AG04450 (cell line): Measurements from ENCODE around the gene TGIF2LY. TPM values are rescaled to one million over a fixed set of nuclear protein-coding genes. Genes with fewer than 3 reads are reported as not detected.
"Not testable (repeated sequence)": the region's sequence is repeated elsewhere in the genome, so short reads cannot be mapped to it uniquely, and the experiment has no call there.

Experiments used
- CTCF ChIA-PET: fragments of 300-600, 350-600 bp; formaldehyde crosslinking; extraction: SDS; loops from one replicate; lab custom pipeline; 2022; ENCODE audit warnings: antibody characterized with exemption, inconsistent platforms; lab: Charles Lee
- POLR2A ChIA-PET: fragments of 350-600 bp; formaldehyde crosslinking; extraction: SDS; loops from one replicate; lab custom pipeline; 2021; ENCODE audit warnings: antibody characterized with exemption, inconsistent platforms; lab: Yijun Ruan, JAX
- DNase-seq: peaks from one replicate; pipeline ENCODE4 v3.0.0-alpha.2; 2011; ENCODE audit warnings: low read depth, low spot score
- H3K27ac ChIP-seq: one replicate; pipeline ENCODE4 v1.5.1; 2012; ENCODE audit warnings: low read depth, low read length, control low read depth
- H3K27me3 ChIP-seq: one replicate; pipeline ENCODE4 v1.6.0; 2012; ENCODE audit warnings: low read length; ENCODE audit not compliant: control insufficient read depth, insufficient read depth
- H3K4me3 ChIP-seq: 2 replicates; pipeline ENCODE4 v1.5.1; 2011; ENCODE audit warnings: mild to moderate bottlenecking, low read depth, low read length, control low read depth
- H3K9me3 ChIP-seq: 2 replicates; pipeline ENCODE4 v1.5.1; 2012; ENCODE audit warnings: low read length; ENCODE audit not compliant: control insufficient read depth, insufficient read depth
- polyA minus RNA-seq: library from RNA; depleted of rRNA, polyadenylated mRNA; stranded (reverse); fragments of >200 nt; gene quantifications from 2 replicates; pipeline ENCODE4 v1.2.3, GENCODE V29; 2011; rRNA and poly(A)+ RNA removed
- polyA plus RNA-seq: library from polyadenylated mRNA; depleted of rRNA; stranded (reverse); fragments of >200 nt; gene quantifications from 2 replicates; pipeline ENCODE4 v1.2.3, GENCODE V29; 2011; rRNA removed
- small RNA-seq: library from RNA; depleted of rRNA; stranded (forward); fragments of <200 nt; gene quantifications from one replicate; pipeline ENCODE3, GENCODE V24; 2012; ENCODE audit warnings: low read depth; ENCODE audit not compliant: insufficient read length

Gene TGIF2LY
- polyA plus RNA-seq (not detected in 2 replicates), polyA minus RNA-seq (not detected in 2 replicates)

DNA sequence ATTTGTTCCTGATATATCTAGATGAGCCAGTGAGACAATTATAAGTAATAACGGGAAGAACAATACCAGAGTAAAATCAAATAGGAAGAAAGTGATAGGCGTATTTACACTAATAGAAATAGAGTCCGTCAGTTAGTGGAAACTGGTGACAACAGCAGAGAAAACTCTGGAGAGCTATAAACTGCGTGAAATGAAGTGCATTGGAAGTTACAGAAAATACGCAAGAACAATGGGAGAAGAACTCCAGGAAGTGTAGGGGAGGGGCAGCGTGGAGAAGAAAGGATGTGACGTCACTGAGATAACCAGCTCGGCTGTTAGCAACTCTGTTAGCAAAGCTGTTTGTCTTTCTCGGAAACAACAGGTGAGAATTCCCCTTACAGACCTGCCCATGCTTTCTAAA is at the start of gene TGIF2LY:
TGIF2LY (plus strand) TSS at position 301 of the 400 bp plus-strand sequence. CDS start 178 bp downstream, outside the sequence.
- H3K27me3 ChIP-seq, H3K4me3 ChIP-seq, CTCF ChIA-PET, DNase-seq, H3K27ac ChIP-seq, H3K9me3 ChIP-seq, POLR2A ChIA-PET: not testable (repeated sequence)

Small RNAs within 50 kb of the gene (small RNA-seq; reads per million reads assigned to genes)
- gene PRRC2CP1, result not detected
